Fibroblast of mammary gland (primary cell): ENCODE data around the gene MRPS31.
"Not testable (repeated sequence)": the region's sequence is repeated elsewhere in the genome, so short reads cannot be mapped to it uniquely, and the experiment has no call there.

Experiments
- DNase-seq: peaks from one replicate; pipeline ENCODE4 v3.0.0-alpha.2; 2010; ENCODE audit warnings: low read depth
- H3K4me3 ChIP-seq: 2 replicates; pipeline ENCODE4 v1.5.1; 2011; ENCODE audit warnings: low read depth, mild to moderate bottlenecking, low read length, moderate library complexity; ENCODE audit not compliant: control insufficient read depth
- CTCF ChIP-seq: conservative IDR thresholded peaks from 2 replicates; pipeline ENCODE4 v1.5.1; 2011; ENCODE audit warnings: low read depth, low read length, inconsistent platforms; ENCODE audit not compliant: control insufficient read depth, insufficient read depth

MRPS31 gene

DNA sequence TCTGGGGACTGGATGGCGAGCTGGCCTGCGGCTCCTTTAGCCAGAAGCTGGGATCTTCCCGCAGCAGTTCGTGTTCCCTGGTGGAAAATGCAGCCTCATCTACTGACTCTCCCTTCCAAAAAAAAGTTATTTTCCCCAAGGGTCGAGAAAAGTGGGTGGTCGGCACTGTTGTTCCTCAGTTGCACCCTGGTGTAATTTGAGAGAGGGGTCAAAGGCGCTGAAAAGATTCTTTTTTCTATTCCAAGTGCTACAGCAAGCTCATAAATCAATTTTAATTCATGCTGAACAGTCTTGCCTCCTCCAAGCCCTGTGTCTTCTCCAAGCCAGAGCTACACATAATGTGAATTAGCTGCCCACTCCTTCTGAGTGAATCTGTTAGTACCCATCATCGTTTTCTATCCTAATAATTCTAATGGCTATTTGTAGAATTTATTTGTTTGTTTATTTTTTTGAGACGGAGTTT, 19.2 kb upstream of the MRPS31 start:
- TF ChIP-seq CTCF, result no peak
- H3K4me3 ChIP-seq, result peak overlapping the region; percentile 73
- DNase-seq, result no peak

- H3K4me3 ChIP-seq, result peak within 1 kb of the TSS; percentile 73
- peak; percentile 72 for DNase-seq
- TF ChIP-seq CTCF, result no peak
Measured at GRCh38 chr13:40789275-40790153, 18.5 kb upstream of the MRPS31 start, which contains the start of gene SLC25A15. Gene SLC25A15 (plus strand): TSS chr13:40789611. CDS start chr13:40793227, 3,616 bp downstream.

DNA sequence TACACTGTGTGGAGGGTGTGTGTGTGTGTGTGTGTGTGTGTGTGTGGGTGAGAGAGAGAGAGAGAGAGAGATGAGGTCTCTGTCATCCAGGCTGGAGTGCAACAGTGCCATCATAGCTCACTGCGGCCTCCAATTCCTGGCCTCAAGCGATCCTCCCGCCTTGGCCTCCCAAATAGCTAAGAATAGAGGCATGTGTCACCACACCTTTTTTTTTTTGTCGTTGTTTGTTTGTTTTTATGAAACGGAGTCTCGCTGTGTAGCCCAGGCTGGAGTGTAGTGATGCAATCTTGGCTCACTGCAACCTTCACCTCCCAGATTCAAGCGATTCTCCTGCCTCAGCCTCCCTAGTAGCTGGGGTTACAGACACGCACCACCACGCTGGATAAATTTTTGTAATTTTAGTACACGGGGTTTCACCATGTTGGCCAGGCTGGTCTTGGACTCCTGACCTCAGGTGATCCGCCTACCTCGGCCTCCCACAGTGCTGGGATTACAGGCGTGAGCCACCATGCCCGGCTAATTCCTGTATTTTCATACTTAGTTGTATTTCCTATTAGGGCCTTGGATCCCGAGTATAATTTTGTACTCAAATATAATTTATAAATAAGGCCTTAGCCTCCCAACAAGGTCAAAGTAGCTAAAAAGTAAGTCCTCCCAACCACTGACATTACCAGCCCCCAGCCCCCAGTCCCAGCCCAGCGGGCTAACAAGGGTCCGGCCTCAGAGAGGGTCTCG, 17.7 kb upstream of the MRPS31 start:
- peak overlapping the region; percentile 52 for H3K4me3 ChIP-seq
- not testable (repeated sequence) for DNase-seq

DNA sequence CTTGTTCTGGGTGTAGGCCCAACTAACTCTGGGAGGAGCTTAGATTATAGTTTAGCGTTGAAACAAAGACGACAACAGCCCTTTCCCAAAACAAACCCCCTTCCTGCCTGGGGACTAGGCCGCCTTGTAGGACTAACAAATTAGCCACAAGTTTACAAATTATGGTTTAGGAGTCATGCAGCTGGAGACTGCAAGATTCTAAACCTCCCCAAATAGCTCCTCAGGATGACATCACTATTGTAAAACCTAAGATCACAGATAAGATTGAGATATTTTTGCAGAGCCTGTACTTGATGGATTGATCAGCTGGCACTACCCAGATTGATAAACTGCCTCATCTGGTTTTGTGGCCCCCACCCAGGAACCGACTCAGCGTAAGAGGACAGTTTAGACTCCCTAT, 16.1 kb upstream of the MRPS31 start:
- no peak overlapping the region for H3K4me3 ChIP-seq
- no peak for TF ChIP-seq CTCF
- DNase-seq, result peak; percentile 39

GRCh38 chr13:40786568-40786996, 15.6 kb upstream of the MRPS31 start:
- H3K4me3 ChIP-seq, result no peak overlapping the region
- peak; percentile 71 for DNase-seq
- no peak for TF ChIP-seq CTCF

GRCh38 chr13:40784540-40784939, 13.6 kb upstream of the MRPS31 start:
- H3K4me3 ChIP-seq, result no peak overlapping the region
- DNase-seq, result no peak
- no peak for TF ChIP-seq CTCF

GRCh38 chr13:40782971-40783370, 12.0 kb upstream of the MRPS31 start:
- not testable (repeated sequence) for DNase-seq, H3K4me3 ChIP-seq
